Measurements from ENCODE around the gene MPP2. TPM values are rescaled to one million over a fixed set of nuclear protein-coding genes. Genes with fewer than 3 reads are reported as not detected.

The MPP2 gene
- total and polyA plus RNA-seq, 2 of the 13 experiments (the other 11 are each of a cell fraction or from before 2014, with no cell fraction given): 0.20 to 1.7 TPM

DNA sequence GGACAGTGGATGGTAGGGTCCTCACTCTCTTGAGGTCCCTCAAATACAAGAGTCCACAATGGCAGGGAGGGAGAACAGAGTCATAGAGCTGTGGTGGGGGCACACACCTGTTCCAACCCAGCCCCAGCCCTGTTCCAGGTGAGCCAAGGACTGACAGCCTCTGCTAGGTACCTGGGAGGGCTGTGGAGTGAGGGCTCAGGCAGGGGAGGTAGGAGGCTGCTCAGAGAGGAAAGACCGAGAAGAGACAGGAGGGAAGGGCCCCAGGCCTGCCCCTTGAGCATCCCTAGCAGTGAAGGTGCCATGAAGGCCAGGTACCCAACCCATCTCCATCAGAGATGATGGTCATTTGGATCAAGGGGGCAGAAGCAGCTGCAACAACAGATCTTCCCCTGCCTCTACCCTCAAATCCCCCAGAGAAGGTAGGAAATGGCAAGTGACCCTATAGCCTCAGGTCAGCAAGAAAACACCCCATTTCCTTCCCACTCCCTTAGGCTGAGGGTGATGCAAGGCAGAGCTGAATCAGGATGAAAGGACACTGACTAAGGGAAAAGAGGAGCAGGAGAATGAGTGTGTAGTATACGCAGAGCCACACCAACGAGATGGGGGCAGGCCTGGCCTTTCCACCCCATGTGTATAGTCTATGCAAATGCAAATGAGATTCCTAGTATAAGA is 31.7 kb downstream of the MPP2 start:
- intact Hi-C loops (cut with micrococcal nuclease; ENCODE audit: unreplicated experiment): no loop called here

More for the DNA sequence above, 31.7 kb downstream of the MPP2 start:
- H4K20me1 ChIP-seq (ENCODE audit: insufficient read depth, low read length): no peaks in the 10 kb centered on the region; the same call in 1 of the 2 replicates
- no peak overlapping the region for H3K27ac ChIP-seq (ENCODE audit: extremely low read length, insufficient read depth, low read length)
- peaks cover 0 to 11% of the 10 kb centered on the region in 2 experiments; a peak in 2 of 5 replicates for H3K27me3 ChIP-seq (ENCODE audit: control insufficient read depth in 1 of 2, insufficient read depth in 2 of 2, low read length in 2 of 2)
- BruUV-seq (replicated peaks): no TSS peak
- TF ChIP-seq, protein P1, sequence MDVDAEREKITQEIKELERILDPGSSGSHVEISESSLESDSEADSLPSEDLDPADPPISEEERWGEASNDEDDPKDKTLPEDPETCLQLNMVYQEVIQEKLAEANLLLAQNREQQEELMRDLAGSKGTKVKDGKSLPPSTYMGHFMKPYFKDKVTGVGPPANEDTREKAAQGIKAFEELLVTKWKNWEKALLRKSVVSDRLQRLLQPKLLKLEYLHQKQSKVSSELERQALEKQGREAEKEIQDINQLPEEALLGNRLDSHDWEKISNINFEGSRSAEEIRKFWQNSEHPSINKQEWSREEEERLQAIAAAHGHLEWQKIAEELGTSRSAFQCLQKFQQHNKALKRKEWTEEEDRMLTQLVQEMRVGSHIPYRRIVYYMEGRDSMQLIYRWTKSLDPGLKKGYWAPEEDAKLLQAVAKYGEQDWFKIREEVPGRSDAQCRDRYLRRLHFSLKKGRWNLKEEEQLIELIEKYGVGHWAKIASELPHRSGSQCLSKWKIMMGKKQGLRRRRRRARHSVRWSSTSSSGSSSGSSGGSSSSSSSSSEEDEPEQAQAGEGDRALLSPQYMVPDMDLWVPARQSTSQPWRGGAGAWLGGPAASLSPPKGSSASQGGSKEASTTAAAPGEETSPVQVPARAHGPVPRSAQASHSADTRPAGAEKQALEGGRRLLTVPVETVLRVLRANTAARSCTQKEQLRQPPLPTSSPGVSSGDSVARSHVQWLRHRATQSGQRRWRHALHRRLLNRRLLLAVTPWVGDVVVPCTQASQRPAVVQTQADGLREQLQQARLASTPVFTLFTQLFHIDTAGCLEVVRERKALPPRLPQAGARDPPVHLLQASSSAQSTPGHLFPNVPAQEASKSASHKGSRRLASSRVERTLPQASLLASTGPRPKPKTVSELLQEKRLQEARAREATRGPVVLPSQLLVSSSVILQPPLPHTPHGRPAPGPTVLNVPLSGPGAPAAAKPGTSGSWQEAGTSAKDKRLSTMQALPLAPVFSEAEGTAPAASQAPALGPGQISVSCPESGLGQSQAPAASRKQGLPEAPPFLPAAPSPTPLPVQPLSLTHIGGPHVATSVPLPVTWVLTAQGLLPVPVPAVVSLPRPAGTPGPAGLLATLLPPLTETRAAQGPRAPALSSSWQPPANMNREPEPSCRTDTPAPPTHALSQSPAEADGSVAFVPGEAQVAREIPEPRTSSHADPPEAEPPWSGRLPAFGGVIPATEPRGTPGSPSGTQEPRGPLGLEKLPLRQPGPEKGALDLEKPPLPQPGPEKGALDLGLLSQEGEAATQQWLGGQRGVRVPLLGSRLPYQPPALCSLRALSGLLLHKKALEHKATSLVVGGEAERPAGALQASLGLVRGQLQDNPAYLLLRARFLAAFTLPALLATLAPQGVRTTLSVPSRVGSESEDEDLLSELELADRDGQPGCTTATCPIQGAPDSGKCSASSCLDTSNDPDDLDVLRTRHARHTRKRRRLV (CRISPR knock-in tag; IDR thresholded peaks at IDR 0.05): peak; percentile 68; the same call in 1 of the 2 replicates
- TF ChIP-seq EZH2 (conservative IDR thresholded peaks at IDR 0.05; ENCODE audit: low read depth, low read length): no peak
- 5% methylated on average over 3 of the region's 3 CpGs for WGBS (ENCODE audit: low lambda C conversion rate)
- ChIA-PET CTCF (ENCODE audit: low intra/inter-chr PET ratio, low total read pairs) (no interaction called here), POLR2A (no interaction called here)
- peaks cover 19% of the 10 kb centered on the region for H3K4me1 ChIP-seq (ENCODE audit: insufficient read depth, low read length)
- H3K4me2 ChIP-seq (ENCODE audit: low read depth, low read length): no peak overlapping the region
- ATAC-seq (no peak), DNase-seq (ENCODE audit: low spot score) (no peak), FAIRE-seq (no peak)
- no peak overlapping the region for H3K9ac ChIP-seq (ENCODE audit: insufficient read depth, low read depth, low read length)
- no peaks in the 10 kb centered on the region for H3K79me2 ChIP-seq (ENCODE audit: insufficient read depth, low read length)
- H2AFZ ChIP-seq (ENCODE audit: low read length): no peak overlapping the region
- H3K4me3 ChIP-seq (replicated peaks in 1 of 3; ENCODE audit: insufficient read depth in 1 of 3, low read depth in 2 of 3, low read length in 3 of 3): no peak overlapping the region
- in situ Hi-C loops (cut with HindIII; ENCODE audit: extremely low pct_ligation_motif_present, low pct_unique_long_range_greater_than_20kb): no loop called here
- no peaks in the 10 kb centered on the region for H3K9me3 ChIP-seq (ENCODE audit: low read length)
- no peaks in the 10 kb centered on the region for H3K36me3 ChIP-seq (replicated peaks in 1 of 2; ENCODE audit: control insufficient read depth in 1 of 2, insufficient read depth in 2 of 2, low read length in 2 of 2)

All from HepG2 (cell line).